SJCRH30 (cell line): ENCODE data around the gene CMTM5. TPM values are rescaled to one million over a fixed set of nuclear protein-coding genes. Genes with fewer than 3 reads are reported as not detected.
"Not testable (repeated sequence)": the region's sequence is repeated elsewhere in the genome, so short reads cannot be mapped to it uniquely, and the experiment has no call there.

ENCODE experiments used
- DNase-seq, 2 experiments: peaks; one replicate each; pipeline ENCODE4 v3.0.0-alpha.2; 2015 to 2020
- H3K27ac ChIP-seq: fragments of 250-450 bp; sonication (Bioruptor Pico); 2 replicates; pipeline ENCODE4 v1.5.1; 2020; ENCODE audit warnings: mild to moderate bottlenecking, moderate library complexity
- H3K27me3 ChIP-seq: fragments of 250-450 bp; sonication (Bioruptor Pico); 2 replicates; pipeline ENCODE4 v1.5.1; 2020; ENCODE audit warnings: mild to moderate bottlenecking, moderate library complexity
- H3K36me3 ChIP-seq: fragments of 250-450 bp; sonication (Bioruptor Pico); 2 replicates; pipeline ENCODE4 v1.5.1; 2020; ENCODE audit warnings: mild to moderate bottlenecking, moderate library complexity
- H3K4me1 ChIP-seq: fragments of 250-450 bp; sonication (Bioruptor Pico); 2 replicates; pipeline ENCODE4 v1.5.1; 2020; ENCODE audit warnings: mild to moderate bottlenecking, moderate library complexity
- H3K4me3 ChIP-seq: fragments of 250-450 bp; sonication (Bioruptor Pico); 2 replicates; pipeline ENCODE4 v1.5.1; 2020; ENCODE audit warnings: mild to moderate bottlenecking, moderate library complexity
- H3K9me3 ChIP-seq: fragments of 250-450 bp; sonication (Bioruptor Pico); replicated peaks from 2 replicates; pipeline ENCODE4 v1.5.1; 2020; ENCODE audit warnings: mild to moderate bottlenecking, moderate library complexity
- total RNA-seq: library from RNA; depleted of rRNA; stranded (reverse); fragments of >200 nt; shearing (Covaris generic); gene quantifications from 2 replicates; pipeline ENCODE4 v1.2.3, GENCODE V29; 2014

Gene CMTM5
- total RNA-seq, 1 experiment from 2014 or later = 0.32 TPM

DNA sequence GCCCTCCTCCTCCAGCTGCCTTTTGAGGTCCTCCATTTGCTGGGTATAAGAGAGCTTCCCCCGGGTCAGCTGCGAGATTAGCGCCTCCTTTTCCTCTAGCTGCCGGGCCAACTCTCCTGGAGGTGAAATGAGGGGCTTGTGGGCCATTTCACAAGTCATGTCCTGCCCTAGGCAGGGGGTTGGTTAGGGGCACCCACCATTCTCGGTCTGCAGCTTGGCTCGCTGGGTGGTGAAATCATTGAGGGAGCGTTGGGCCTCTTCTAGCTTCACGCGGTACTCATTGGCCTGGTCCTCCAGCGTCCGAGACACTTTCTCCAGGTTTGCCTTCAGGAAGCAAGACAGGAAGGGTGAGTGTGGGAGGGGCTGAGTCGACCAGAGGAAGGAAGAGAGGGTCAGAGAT is 12.6 kb downstream of the CMTM5 start:
- Histone ChIP-seq H3K27me3 (peaks cover 24% of the 10 kb centered on the region; the same call in 1 of the 2 replicates), H3K9me3 (no peaks in the 10 kb centered on the region), H3K27ac (no peak overlapping the region), H3K4me1 (no peaks in the 10 kb centered on the region), H3K36me3 (no peaks in the 10 kb centered on the region), H3K4me3 (no peak overlapping the region)
- DNase-seq = no peak

GRCh38 chr14:23389871-23390270 is 13.0 kb downstream of the CMTM5 start:
- not testable (repeated sequence) for H3K4me1 ChIP-seq, H3K9me3 ChIP-seq, H3K27ac ChIP-seq, H3K4me3 ChIP-seq, DNase-seq, H3K36me3 ChIP-seq
- peaks cover 24% of the 10 kb centered on the region; the same call in 1 of the 2 replicates for H3K27me3 ChIP-seq

DNA sequence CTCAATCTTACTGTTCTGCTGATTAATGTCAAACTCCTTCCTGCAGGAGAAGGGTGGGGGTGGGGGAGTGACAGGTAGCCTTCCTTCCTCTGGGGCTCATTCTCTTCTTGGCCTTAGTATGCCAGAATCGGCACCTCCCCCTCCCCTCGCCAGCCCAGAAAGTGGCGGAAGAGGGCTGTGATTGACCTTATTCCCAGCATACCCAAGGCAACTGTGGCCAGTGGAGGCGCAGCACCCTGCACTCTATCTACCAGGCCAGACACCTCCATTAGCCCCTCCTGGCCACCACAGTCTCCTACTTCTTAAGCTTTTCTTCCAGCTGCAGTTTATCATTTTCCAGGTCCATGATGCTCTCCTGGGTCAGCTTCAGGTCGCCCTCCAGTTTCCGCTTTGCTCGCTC is 15.8 kb downstream of the CMTM5 start:
- H3K36me3 ChIP-seq = no peaks in the 10 kb centered on the region
- no peak for DNase-seq
- H3K4me3 ChIP-seq = no peak overlapping the region
- no peaks in the 10 kb centered on the region for H3K9me3 ChIP-seq
- H3K4me1 ChIP-seq = peaks cover 2% of the 10 kb centered on the region; the same call in 1 of the 2 replicates
- H3K27ac ChIP-seq = no peak overlapping the region
- H3K27me3 ChIP-seq = peaks cover 17% of the 10 kb centered on the region; the same call in 1 of the 2 replicates

DNA sequence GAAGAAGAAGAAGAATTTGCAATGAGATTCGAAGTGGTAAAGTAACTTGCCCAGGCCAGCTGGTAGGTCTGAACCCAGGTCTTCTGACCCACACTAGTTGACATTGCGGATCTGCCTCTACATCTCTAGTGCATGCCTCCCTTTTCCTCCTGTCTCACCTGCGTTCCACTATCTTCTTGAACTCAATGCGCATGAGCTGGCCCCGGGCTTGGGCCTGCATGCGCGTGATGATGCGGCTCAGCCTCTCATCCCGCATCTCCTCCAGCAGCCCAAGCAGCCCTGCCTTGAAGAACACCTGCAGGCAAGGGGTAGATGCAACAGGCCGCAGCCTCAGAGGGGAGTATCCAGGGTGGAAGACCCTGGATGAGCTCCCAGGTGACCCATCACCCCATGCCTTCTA is 19.3 kb downstream of the CMTM5 start:
- Histone ChIP-seq H3K4me1 (peaks cover 2% of the 10 kb centered on the region; the same call in 1 of the 2 replicates), H3K36me3 (no peaks in the 10 kb centered on the region), H3K27ac (no peak overlapping the region), H3K27me3 (peaks cover 15% of the 10 kb centered on the region; the same call in 1 of the 2 replicates), H3K9me3 (no peaks in the 10 kb centered on the region), H3K4me3 (no peak overlapping the region)
- no peak for DNase-seq

- no peaks in the 10 kb centered on the region for H3K9me3 ChIP-seq
- H3K36me3 ChIP-seq = no peaks in the 10 kb centered on the region
- H3K27ac ChIP-seq = no peak overlapping the region
- DNase-seq = no peak
- H3K27me3 ChIP-seq = peaks cover 15% of the 10 kb centered on the region; the same call in 1 of the 2 replicates
- H3K4me1 ChIP-seq = peaks cover 2% of the 10 kb centered on the region; the same call in 1 of the 2 replicates
- H3K4me3 ChIP-seq = no peak overlapping the region
Measured at GRCh38 chr14:23396781-23397407, 20.0 kb downstream of the CMTM5 start.

DNA sequence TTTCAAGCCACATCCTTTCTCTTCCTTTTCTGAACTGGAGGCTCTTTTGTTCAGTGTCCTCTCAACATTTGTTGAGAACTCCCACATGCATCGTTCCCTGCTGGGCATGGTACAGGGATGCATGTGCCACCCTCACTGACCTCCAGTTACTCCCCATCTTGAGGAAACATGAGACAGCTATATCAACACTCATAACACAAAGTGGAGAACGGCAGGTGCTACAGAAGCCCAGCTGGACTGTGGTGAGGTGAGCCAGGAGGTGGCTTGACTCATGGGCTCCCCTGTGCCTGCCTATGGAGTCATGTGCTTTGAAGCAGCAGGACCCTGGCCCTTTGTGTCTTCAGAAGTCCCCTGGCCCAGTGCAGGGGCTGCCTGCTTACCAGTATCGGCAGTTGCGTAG is 21.5 kb downstream of the CMTM5 start:
- no peak for DNase-seq
- H3K4me3 ChIP-seq = no peak overlapping the region
- H3K27me3 ChIP-seq = peaks cover 15% of the 10 kb centered on the region; the same call in 1 of the 2 replicates
- H3K4me1 ChIP-seq = peaks cover 2% of the 10 kb centered on the region; the same call in 1 of the 2 replicates
- no peaks in the 10 kb centered on the region for H3K9me3 ChIP-seq
- no peak overlapping the region for H3K27ac ChIP-seq
- no peaks in the 10 kb centered on the region for H3K36me3 ChIP-seq

- peaks cover 2% of the 10 kb centered on the region; the same call in 1 of the 2 replicates for H3K4me1 ChIP-seq
- peaks cover 15% of the 10 kb centered on the region; the same call in 1 of the 2 replicates for H3K27me3 ChIP-seq
- H3K4me3 ChIP-seq = no peak overlapping the region
- no peaks in the 10 kb centered on the region for H3K9me3 ChIP-seq
- H3K36me3 ChIP-seq = no peaks in the 10 kb centered on the region
- H3K27ac ChIP-seq = no peak overlapping the region
- DNase-seq = no peak
Measured at GRCh38 chr14:23399136-23399535, 22.3 kb downstream of the CMTM5 start.

- no peak overlapping the region for H3K4me3 ChIP-seq
- H3K36me3 ChIP-seq = no peaks in the 10 kb centered on the region
- no peaks in the 10 kb centered on the region for H3K9me3 ChIP-seq
- H3K27ac ChIP-seq = no peak overlapping the region
- peaks cover 14% of the 10 kb centered on the region; the same call in 1 of the 2 replicates for H3K27me3 ChIP-seq
- H3K4me1 ChIP-seq = peaks cover 2% of the 10 kb centered on the region; the same call in 1 of the 2 replicates
- no peak for DNase-seq
Measured at GRCh38 chr14:23399591-23399990, 22.7 kb downstream of the CMTM5 start.

DNA sequence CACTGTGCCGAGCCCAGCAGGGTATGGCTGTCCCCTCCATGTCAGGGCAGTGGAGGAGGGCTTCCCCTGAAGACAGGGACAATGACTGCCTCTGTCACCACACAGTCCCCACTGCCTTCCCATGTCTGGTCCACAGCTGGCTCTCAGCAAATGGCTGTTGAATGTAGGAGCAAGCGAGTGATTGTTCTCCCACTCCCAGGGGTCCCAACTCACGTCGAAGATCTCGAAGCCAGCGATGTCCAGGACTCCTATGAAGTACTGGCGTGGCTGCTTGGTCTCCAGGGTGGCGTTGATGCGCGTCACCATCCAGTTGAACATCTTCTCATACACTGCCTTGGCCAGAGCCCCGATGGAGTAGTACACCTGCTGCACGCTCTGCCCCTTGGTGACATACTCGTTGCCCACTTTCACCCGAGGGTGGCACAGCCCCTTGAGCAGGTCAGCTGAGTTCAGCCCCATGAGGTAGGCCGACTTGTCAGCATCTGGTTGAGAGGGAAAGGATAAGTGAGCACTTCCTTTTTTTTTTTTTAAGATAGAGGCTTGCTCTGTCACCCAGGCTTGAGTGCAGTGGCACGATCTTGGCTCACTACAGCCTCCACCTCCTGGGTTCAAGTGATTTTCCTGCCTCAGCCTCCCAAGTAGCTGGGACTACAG is 23.8 kb downstream of the CMTM5 start:
- not testable (repeated sequence) for DNase-seq, H3K36me3 ChIP-seq, H3K4me1 ChIP-seq, H3K27me3 ChIP-seq, H3K4me3 ChIP-seq, H3K27ac ChIP-seq, H3K9me3 ChIP-seq

GRCh38 chr14:23401291-23401690 is 24.4 kb downstream of the CMTM5 start:
- Histone ChIP-seq H3K9me3 (no peaks in the 10 kb centered on the region), H3K36me3 (no peaks in the 10 kb centered on the region), H3K27me3 (0 out of 2 replicates have a peak, but pooled peaks cover 5% of the 10 kb centered on the region), H3K27ac (no peak overlapping the region), H3K4me3 (no peak overlapping the region), H3K4me1 (peaks cover 2% of the 10 kb centered on the region; the same call in 1 of the 2 replicates)
- DNase-seq = no peak

- no peak overlapping the region for H3K4me3 ChIP-seq
- peaks cover 3% of the 10 kb centered on the region; the same call in 1 of the 2 replicates for H3K4me1 ChIP-seq
- H3K36me3 ChIP-seq = no peaks in the 10 kb centered on the region
- 0 out of 2 replicates have a peak, but pooled peaks cover 7% of the 10 kb centered on the region for H3K27me3 ChIP-seq
- no peak for DNase-seq
- no peak overlapping the region for H3K27ac ChIP-seq
- no peaks in the 10 kb centered on the region for H3K9me3 ChIP-seq
Measured at GRCh38 chr14:23402296-23403138, 25.7 kb downstream of the CMTM5 start.

- no peaks in the 10 kb centered on the region for H3K9me3 ChIP-seq
- peaks cover 3% of the 10 kb centered on the region; the same call in 1 of the 2 replicates for H3K4me1 ChIP-seq
- H3K27ac ChIP-seq = no peak overlapping the region
- peaks cover 8% of the 10 kb centered on the region; the same call in 1 of the 2 replicates for H3K27me3 ChIP-seq
- DNase-seq = no peak
- no peaks in the 10 kb centered on the region for H3K36me3 ChIP-seq
- no peak overlapping the region for H3K4me3 ChIP-seq
Measured at GRCh38 chr14:23403139-23403438, 26.2 kb downstream of the CMTM5 start.

DNA sequence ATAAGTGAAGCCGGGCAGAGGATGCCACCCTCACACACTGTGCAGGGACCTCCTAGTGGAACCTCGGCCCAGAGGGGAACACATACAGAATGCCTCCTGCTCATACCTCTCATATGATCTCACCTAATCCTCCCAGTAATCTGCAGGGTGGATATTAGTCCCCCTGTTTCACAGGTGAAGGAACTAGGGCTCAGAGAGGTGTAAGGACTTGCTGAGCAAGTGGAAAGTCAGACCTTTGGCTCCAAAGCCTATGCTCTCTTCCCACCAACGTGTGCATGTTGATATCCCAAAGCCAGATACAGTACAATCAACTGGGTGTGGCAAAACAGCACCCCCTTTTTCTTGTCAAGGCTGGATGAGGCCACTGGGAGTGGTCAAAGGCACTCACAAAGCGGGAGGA is 27.1 kb downstream of the CMTM5 start:
- Histone ChIP-seq H3K27me3 (peaks cover 11% of the 10 kb centered on the region; the same call in 1 of the 2 replicates), H3K36me3 (no peaks in the 10 kb centered on the region), H3K4me1 (peaks cover 3% of the 10 kb centered on the region; the same call in 1 of the 2 replicates), H3K27ac (no peak overlapping the region), H3K9me3 (no peaks in the 10 kb centered on the region), H3K4me3 (no peak overlapping the region)
- DNase-seq = no peak

DNA sequence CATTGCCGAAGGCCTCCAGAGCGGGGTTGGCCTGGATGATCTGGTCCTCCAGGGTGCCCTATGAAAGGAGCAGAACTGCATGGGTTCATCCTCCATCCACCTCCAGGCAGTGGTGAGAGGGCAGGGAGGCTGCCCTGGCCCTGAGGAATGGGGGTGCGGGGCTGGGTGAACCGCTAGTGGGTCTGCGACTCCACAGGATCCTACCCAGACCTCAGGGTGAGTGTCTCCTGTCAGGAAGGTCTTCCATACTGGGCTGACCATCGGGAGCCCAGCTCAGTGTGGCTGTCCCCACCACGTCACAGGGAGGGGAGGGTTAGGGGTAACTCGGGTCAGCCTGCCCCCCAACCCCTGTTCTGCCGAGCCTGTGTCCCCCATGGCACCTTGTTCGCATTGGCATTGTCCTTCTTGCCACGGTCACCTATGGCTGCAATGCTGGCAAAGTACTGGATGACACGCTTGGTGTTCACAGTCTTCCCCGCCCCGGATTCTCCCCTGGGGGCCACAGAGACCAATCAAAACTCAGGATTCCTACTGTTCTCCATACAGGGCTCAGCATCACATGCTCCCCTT is 27.6 kb downstream of the CMTM5 start:
- H3K27me3 ChIP-seq = peaks cover 8% of the 10 kb centered on the region; the same call in 1 of the 2 replicates
- no peak overlapping the region for H3K4me3 ChIP-seq
- DNase-seq = no peak

More for the DNA sequence above, 27.6 kb downstream of the CMTM5 start:
- Histone ChIP-seq H3K4me1 (peaks cover 3% of the 10 kb centered on the region; the same call in 1 of the 2 replicates), H3K9me3 (no peaks in the 10 kb centered on the region), H3K27ac (no peak overlapping the region), H3K36me3 (no peaks in the 10 kb centered on the region)
